Endothelial cell of umbilical vein (primary cell): ENCODE data around the gene ATAT1. TPM values are rescaled to one million over a fixed set of nuclear protein-coding genes. Genes with fewer than 3 reads are reported as not detected.

Source experiments
- BruUV-seq: library from RNA; stranded (reverse); fragments of 400-500 nt; replicated peaks from 2 replicates; lab custom pipeline; 2021; lab: Mats Ljungman, UMichigan
- CTCF ChIA-PET: fragments of 300-600, 350-600 bp; sonication (Branson Sonifier 250); formaldehyde crosslinking; loops from one replicate; lab custom pipeline; 2021; ENCODE audit warnings: antibody characterized with exemption, inconsistent platforms; lab: Charles Lee
- POLR2A ChIA-PET: fragments of 300-600, 350-600 bp; sonication (Branson Sonifier 250); formaldehyde crosslinking; loops from one replicate; lab custom pipeline; 2021; ENCODE audit warnings: antibody characterized with exemption, inconsistent platforms; lab: Charles Lee
- DNase-seq: peaks from one replicate; pipeline ENCODE4 v3.0.0-alpha.2; 2011; ENCODE audit warnings: low read depth, low spot score
- FAIRE-seq: peaks from 2 replicates; lab custom pipeline; 2011; peaks lifted over from hg19 to GRCh38; lab: Jason Lieb, UNC
- H2AFZ ChIP-seq: 2 replicates; pipeline ENCODE4 v1.6.0; 2012; ENCODE audit warnings: low read depth, low read length, control low read depth, inconsistent platforms
- H3K27ac ChIP-seq: 2 replicates; pipeline ENCODE4 v1.5.1; 2011; ENCODE audit warnings: low read depth, mild to moderate bottlenecking, control low read depth, low read length, moderate library complexity; ENCODE audit not compliant: insufficient read depth
- H3K27me3 ChIP-seq, 2 experiments: 2 replicates each; pipeline versions ENCODE4 v1.6.0 to v1.6.1; 2011; ENCODE audit warnings: low read length in 2 of 2, mixed read lengths in 1 of 2; ENCODE audit not compliant: control insufficient read depth in 2 of 2, insufficient read depth in 2 of 2
- H3K36me3 ChIP-seq, 2 experiments: 2 replicates in 1 of 2; 3 replicates in 1 of 2; pipeline ENCODE4 v1.5.1; 2011; ENCODE audit warnings: low read length in 2 of 2, mild to moderate bottlenecking in 1 of 2, moderate library complexity in 1 of 2; ENCODE audit not compliant: control insufficient read depth in 2 of 2, insufficient read depth in 2 of 2; ENCODE audit errors: extremely low read depth in 1 of 2
- H3K4me1 ChIP-seq: 3 replicates; pipeline ENCODE4 v1.5.1; 2011; ENCODE audit warnings: mild to moderate bottlenecking, low read length; ENCODE audit not compliant: control insufficient read depth, insufficient read depth; ENCODE audit errors: extremely low read depth
- H3K4me2 ChIP-seq: 2 replicates; pipeline ENCODE4 v1.6.1; 2011; ENCODE audit warnings: low read length, control low read depth, mixed read lengths; ENCODE audit not compliant: insufficient read depth
- H3K4me3 ChIP-seq, 3 experiments: fragments of 200-600 bp in 1 of 3; sonication (generic), shearing (Covaris generic) in 1 of 3; replicated peaks in 1 of 3; 2 replicates each; pipeline ENCODE4 v1.5.1; 2011 to 2016; ENCODE audit warnings: control low read depth in 3 of 3, low read length in 3 of 3, mild to moderate bottlenecking in 2 of 3, inconsistent platforms in 1 of 3, low read depth in 1 of 3, moderate library complexity in 1 of 3; ENCODE audit not compliant: insufficient read depth in 1 of 3
- H3K79me2 ChIP-seq: 2 replicates; pipeline ENCODE4 v1.6.0; 2012; ENCODE audit warnings: low read length, inconsistent platforms; ENCODE audit not compliant: control insufficient read depth, insufficient read depth
- H3K9ac ChIP-seq: replicated peaks from 2 replicates; pipeline ENCODE3; 2011; ENCODE audit warnings: low read length, control low read depth; ENCODE audit not compliant: insufficient read depth; ENCODE audit errors: extremely low read depth
- H3K9me1 ChIP-seq: replicated peaks from 3 replicates; pipeline ENCODE4 v1.6.0; 2011; ENCODE audit warnings: mild to moderate bottlenecking, low read length; ENCODE audit not compliant: control insufficient read depth, insufficient read depth; ENCODE audit errors: extremely low read depth
- H3K9me3 ChIP-seq: replicated peaks from 2 replicates; pipeline ENCODE4 v1.5.1; 2012; ENCODE audit warnings: low read length, inconsistent platforms; ENCODE audit not compliant: control insufficient read depth, insufficient read depth
- H4K20me1 ChIP-seq: replicated peaks from 2 replicates; pipeline ENCODE3; 2011; ENCODE audit warnings: mild to moderate bottlenecking, low read length; ENCODE audit not compliant: control insufficient read depth, insufficient read depth; ENCODE audit errors: extremely low read depth
- JUN ChIP-seq: IDR thresholded peaks from 2 replicates; pipeline ENCODE4 v1.6.1; 2011; ENCODE audit warnings: borderline replicate concordance, low read depth; ENCODE audit not compliant: insufficient read length, insufficient read depth
- POLR2A ChIP-seq: IDR thresholded peaks from 2 replicates; pipeline ENCODE4 v1.6.1; 2012; ENCODE audit warnings: low read depth, mild to moderate bottlenecking, control low read depth, low read length
- POLR2AphosphoS5 ChIP-seq: IDR thresholded peaks from 2 replicates; pipeline ENCODE4 v1.6.1; 2012; ENCODE audit warnings: low read depth, mild to moderate bottlenecking, control low read depth, low read length, moderate library complexity; ENCODE audit not compliant: insufficient read depth
- dilution Hi-C: fragments of 300-500 bp; cut with MboI; formaldehyde crosslinking; loops from one replicate; pipeline ENCODE4 v1.15.0; 2019; ENCODE audit warnings: low sequenced_read_pairs; ENCODE audit not compliant: extremely low pct_ligation_motif_present
- intact Hi-C: fragments of 100-400 bp; cut with micrococcal nuclease; formaldehyde crosslinking; loops from one replicate; pipeline ENCODE4 v1.10.0; 2022
- polyA plus RNA-seq, 4 experiments: library from polyadenylated mRNA; depleted of rRNA in 3 of 4; stranded (reverse) in 3 of 4; unstranded in 1 of 4; fragments of >200 nt; gene quantifications; 2 replicates each; pipeline versions ENCODE4 v1.2.1 to v1.2.3, GENCODE V29; 2011 to 2012; ENCODE audit warnings: missing spikeins in 1 of 4
- total RNA-seq: library from RNA; stranded (reverse); gene quantifications from 2 replicates; pipeline ENCODE4 v1.2.3, GENCODE V29; 2021
- TF ChIP-seq, protein P1 (sequence below), 2 donors: IDR thresholded peaks; 1 replicate in 1 of 2; 2 replicates in 1 of 2; pipeline ENCODE4 v1.5.1; 2011; ENCODE audit warnings: low read length in 2 of 2, mild to moderate bottlenecking in 2 of 2, moderate library complexity in 2 of 2, control low read depth in 1 of 2, inconsistent platforms in 1 of 2, low read depth in 1 of 2; ENCODE audit not compliant: insufficient read depth in 1 of 2; ENCODE audit errors: extremely low read depth in 1 of 2

The ATAT1 gene
- total and polyA plus RNA-seq, 2 donors (not counting 3 experiments of a cell fraction or from before 2014, with no cell fraction given), result 17.4 to 18.4 TPM

DNA sequence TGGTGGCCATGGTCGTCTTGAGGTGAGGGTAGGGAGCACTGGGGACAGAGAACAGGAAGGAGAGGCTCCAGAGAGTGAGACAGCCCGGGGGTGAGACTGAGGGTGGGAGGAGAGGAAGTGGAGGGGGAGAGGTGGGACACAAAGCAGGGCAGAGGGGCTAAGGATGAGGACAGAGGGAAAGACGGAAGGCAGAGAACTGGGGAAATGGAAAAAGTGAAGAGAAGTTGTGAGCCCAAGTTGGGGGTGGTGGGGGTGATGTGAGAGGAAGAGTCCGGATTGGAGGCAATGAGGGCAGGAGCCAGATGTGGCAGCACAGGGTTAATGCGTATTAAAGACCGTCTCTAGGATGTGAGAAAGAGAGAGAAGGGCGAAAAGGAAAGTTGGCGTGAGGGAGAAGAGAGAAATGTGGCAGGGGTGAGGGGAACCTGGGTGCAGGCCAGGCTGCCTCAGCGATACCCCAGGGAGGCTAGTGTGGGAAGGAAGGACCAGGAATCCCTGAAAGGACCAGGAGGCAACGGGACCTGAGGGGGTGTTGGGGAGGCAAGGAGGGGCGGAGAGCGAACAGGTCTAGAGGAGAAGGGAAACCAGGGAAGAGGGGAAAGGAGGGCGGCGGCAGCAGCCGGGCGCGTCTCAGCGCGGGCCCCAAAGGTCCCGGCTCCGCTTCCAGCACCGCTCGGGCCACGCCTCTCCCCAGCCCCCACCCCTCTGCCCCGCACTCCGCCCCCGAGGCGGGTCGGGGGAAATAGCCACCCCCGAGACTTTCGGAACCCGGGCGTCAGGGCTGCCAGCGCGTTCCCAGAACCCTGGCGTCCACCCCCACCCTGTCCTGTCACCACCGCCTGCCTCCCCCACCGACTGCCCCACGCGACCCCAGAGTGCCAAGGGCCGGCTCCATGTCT lies 59.6 kb downstream of the ATAT1 start, which contains the start of gene PPP1R18:
Gene PPP1R18 (minus strand): TSS at position 637 of the 899 bp plus-strand sequence. CDS start 627 bp downstream, at position 10.
- intact Hi-C loops (no loop called here), dilution Hi-C loops (no loop called here)
- H3K4me1 ChIP-seq, result peaks cover 39% of the 10 kb centered on the region
- peak within 1 kb of the TSS; percentile 81 to 92 (median 90) for H3K4me3 ChIP-seq
- no TSS peak for BruUV-seq
- CTCF ChIA-PET, result interaction anchor here (0.9 to 5.2 kb wide), 7 partner anchors 13 to 228 kb away, joined by 3 to 25 read pairs (median 4); partner anchors contain the start of genes DHX16, MDC1 and VARS2
- H3K9ac ChIP-seq, result peak within 1 kb of the TSS; percentile 95
- POLR2A ChIA-PET, result interaction anchor here (1.8 kb wide), 1 partner anchor 31 kb away, joined by 6 read pairs; the partner anchor contains the start of gene MDC1
- peak within 1 kb of the TSS; percentile 93 for H3K27ac ChIP-seq
- no peaks in the 10 kb centered on the region for H3K27me3 ChIP-seq
- H3K79me2 ChIP-seq, result peaks cover 75% of the 10 kb centered on the region
- no peaks in the 10 kb centered on the region for H3K9me3 ChIP-seq
- peak; percentile 28 for DNase-seq
- H3K36me3 ChIP-seq, result no peaks in the 10 kb centered on the region
- peak; percentile 70 for TF ChIP-seq POLR2AphosphoS5
- no peak for TF ChIP-seq JUN
- TF ChIP-seq, protein P1, sequence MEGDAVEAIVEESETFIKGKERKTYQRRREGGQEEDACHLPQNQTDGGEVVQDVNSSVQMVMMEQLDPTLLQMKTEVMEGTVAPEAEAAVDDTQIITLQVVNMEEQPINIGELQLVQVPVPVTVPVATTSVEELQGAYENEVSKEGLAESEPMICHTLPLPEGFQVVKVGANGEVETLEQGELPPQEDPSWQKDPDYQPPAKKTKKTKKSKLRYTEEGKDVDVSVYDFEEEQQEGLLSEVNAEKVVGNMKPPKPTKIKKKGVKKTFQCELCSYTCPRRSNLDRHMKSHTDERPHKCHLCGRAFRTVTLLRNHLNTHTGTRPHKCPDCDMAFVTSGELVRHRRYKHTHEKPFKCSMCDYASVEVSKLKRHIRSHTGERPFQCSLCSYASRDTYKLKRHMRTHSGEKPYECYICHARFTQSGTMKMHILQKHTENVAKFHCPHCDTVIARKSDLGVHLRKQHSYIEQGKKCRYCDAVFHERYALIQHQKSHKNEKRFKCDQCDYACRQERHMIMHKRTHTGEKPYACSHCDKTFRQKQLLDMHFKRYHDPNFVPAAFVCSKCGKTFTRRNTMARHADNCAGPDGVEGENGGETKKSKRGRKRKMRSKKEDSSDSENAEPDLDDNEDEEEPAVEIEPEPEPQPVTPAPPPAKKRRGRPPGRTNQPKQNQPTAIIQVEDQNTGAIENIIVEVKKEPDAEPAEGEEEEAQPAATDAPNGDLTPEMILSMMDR (IDR thresholded peaks at IDR 0.05; ENCODE audit: extremely low read depth in 1 of 2, insufficient read depth in 1 of 2, low read depth in 1 of 2, low read length in 2 of 2), result no peak
- TF ChIP-seq POLR2A, result peak; percentile 88
- H3K4me2 ChIP-seq, result peak within 1 kb of the TSS; percentile 80
- FAIRE-seq, result peak; percentile 73
- H3K9me1 ChIP-seq, result no peaks in the 10 kb centered on the region
- no peaks in the 10 kb centered on the region for H4K20me1 ChIP-seq
- peak within 1 kb of the TSS; percentile 21 for H2AFZ ChIP-seq
